Lower leg skin (tissue), 3 donors: ENCODE results near the gene ZHX3.

Experiments
- CTCF ChIP-seq, 3 donors: fragments of 450-650 bp; IDR thresholded peaks; one replicate each; pipeline ENCODE4 v1.5.1; 2016; ENCODE audit warnings: antibody characterized with exemption in 3 of 3, mild to moderate bottlenecking in 3 of 3, moderate library complexity in 2 of 3
- POLR2A ChIP-seq, 2 donors: fragments of 450-650 bp; IDR thresholded peaks; one replicate each; pipeline ENCODE4 v1.6.1; 2016 to 2017; ENCODE audit warnings: antibody characterized with exemption in 2 of 2, mild to moderate bottlenecking in 1 of 2, moderate library complexity in 1 of 2

DNA sequence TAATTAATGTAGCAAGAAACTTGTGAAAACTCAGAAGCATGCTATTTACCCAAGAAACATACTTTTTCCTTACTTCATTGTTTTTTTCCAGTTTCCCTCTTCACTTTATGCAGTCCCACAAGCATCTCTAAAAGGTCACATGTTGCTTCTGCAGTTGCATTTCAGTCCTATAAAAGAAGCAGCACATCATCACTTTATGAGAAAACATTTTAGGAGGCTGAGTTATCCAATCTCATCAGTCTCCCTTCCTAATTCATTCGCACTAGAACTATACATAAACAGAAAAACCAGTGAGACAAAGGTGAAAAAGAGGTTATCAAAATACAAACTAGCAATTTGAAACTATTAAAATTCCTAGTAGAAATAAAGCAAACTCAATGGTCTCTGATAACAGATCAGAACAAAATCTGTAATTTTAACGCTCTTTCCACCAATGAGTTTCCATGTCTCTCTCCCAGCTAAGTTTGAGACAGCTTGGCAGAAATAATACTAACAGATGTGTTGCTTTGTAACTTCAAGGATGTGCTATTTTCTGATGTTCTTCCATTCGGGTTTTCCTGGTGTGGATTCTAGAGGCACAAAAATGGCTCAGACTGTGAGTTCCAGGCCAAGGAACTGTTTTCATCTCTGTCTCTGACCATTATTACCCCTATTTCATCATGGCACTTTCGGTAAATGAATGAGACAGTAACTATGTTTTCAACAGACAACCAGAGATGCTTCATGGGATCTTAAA lies 48.4 kb downstream of the ZHX3 start:
- TF ChIP-seq POLR2A (IDR thresholded peaks at IDR 0.05) (no peak), CTCF (IDR thresholded peaks at IDR 0.05) (no peak)
